ENCODE measurements around the gene ZMIZ1.

ZMIZ1 gene

DNA sequence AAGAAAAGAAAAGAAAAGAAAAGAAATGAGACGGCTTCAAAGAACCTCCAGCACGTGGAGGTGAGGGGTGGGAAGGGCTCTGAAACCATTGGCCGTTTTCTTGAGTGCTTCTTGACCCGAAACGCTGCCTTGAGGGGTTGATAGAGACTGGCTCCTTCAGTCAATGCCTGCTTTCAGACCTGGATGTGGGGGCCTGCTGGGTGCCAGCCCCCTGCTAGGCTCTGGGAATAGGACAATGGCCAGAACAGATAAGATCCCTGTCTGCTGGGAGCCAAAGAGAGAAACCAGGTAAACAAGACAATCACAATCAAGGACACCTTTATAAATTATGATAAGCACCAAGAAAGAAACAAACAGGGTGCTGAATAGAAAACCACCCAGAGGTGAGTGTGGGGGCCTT, 27.7 kb downstream of the ZMIZ1 start:
- TF ChIP-seq, protein P1, sequence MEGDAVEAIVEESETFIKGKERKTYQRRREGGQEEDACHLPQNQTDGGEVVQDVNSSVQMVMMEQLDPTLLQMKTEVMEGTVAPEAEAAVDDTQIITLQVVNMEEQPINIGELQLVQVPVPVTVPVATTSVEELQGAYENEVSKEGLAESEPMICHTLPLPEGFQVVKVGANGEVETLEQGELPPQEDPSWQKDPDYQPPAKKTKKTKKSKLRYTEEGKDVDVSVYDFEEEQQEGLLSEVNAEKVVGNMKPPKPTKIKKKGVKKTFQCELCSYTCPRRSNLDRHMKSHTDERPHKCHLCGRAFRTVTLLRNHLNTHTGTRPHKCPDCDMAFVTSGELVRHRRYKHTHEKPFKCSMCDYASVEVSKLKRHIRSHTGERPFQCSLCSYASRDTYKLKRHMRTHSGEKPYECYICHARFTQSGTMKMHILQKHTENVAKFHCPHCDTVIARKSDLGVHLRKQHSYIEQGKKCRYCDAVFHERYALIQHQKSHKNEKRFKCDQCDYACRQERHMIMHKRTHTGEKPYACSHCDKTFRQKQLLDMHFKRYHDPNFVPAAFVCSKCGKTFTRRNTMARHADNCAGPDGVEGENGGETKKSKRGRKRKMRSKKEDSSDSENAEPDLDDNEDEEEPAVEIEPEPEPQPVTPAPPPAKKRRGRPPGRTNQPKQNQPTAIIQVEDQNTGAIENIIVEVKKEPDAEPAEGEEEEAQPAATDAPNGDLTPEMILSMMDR (IDR thresholded peaks at IDR 0.05), result no peak

DNA sequence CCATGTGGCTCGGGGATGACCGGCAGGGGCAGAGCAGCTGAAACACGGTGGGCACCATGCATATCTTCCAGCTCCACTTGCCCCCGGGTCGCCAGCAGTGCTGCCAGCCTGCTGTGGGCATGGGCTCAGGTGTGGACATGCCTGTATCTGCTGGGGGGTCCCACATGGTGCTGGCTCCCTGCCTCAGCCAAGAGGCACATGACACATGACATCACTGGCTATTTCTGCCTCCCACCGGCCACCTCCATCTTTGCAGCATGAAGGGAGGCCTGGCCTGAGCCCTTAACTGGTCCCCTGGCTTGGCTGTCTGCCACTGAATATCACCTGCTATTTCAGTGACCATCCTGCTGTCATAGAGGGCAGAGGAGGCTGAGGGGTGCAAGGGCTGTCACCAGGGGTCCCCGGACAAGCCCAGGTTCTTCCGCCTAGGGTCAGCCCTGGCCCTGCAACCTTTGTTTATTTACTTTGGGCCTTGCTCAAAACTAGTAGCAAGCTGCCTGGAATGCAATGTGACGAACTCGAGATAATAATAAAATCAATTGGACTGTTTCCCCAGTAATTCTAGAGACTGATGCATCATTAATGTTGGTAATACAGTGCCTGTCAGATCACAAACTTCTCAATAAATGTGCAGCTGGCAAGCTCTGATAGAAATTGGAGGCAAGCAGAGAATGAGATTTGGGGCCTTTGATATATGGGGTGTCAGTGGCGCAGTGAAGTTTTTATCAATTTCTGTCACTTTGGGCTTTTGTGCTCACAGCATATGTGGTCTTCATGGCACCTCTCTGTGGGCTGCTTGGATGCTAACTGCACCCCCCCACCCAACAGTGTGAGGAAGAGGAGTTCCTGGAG, 28.5 kb downstream of the ZMIZ1 start:
- TF ChIP-seq, protein P1 (IDR thresholded peaks at IDR 0.05), result no peak

DNA sequence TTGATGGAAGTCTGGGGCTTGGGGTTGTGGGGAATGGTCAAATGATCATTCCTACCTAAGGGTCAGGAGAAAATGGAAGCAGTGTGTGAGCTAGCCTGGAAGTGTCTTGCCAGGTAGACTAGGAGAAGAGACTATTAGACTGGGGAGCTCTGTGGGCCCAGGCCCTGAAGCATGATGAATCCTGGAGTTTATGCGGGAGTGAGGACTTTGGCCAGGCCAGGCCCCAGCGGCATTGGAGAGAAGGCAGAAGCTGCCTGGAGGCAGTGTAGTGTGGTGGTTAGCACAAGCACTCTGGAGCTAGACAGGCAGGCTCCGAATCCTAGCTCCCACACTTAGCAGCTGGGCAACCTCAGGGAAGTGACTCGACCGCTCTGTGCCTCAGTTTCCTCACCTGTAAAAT, 29.3 kb downstream of the ZMIZ1 start:
- TF ChIP-seq, protein P1 (IDR thresholded peaks at IDR 0.05), result no peak

DNA sequence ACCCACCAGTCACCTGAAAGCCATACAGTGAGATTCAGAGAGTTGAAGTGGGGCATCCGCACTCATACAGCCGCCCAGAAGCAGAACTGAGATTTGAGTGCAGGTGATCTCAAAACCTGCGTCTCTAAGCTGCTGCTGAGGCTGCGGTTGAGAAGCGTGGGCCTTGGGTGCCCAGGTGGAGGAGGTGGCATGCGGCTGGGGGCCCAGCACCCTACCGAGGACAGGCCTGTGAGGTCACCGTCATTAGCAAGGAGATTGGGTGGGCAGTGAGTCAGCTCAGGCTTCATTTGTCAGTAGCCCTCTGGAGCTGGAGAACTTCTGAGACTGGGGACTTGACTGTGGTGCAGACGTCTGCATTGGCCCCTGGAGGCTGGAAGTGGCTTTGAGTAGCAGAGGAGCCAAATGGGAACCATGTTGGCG, 29.8 kb downstream of the ZMIZ1 start:
- TF ChIP-seq, protein P1 (IDR thresholded peaks at IDR 0.05), result no peak

DNA sequence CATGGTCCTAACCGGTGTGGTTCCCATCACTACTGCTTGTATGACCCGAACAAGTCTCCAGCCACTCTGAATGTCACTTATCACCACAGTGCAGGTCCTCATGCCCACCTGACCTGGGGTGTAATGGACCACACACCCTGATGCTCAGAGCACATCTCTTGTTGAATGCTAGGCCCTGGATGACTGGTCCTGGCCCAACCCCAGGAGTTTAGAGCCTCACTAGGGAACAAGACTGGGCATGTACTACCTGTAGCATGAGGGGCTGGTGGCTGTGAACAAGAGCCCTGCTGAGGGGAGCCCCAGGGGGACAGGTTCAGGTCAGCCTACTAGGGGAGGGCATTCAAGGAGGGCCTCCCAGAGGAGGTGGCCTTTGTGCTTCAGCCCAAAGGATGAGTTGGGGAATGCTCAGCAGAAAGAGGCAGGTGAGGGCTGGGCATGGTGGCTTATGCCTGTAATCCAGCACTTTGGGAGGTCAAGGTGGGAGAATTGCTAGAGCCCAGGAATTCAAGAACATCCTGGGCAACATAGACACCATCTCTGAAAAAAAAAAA, 31.2 kb downstream of the ZMIZ1 start:
- TF ChIP-seq, protein P1 (IDR thresholded peaks at IDR 0.05), result no peak

DNA sequence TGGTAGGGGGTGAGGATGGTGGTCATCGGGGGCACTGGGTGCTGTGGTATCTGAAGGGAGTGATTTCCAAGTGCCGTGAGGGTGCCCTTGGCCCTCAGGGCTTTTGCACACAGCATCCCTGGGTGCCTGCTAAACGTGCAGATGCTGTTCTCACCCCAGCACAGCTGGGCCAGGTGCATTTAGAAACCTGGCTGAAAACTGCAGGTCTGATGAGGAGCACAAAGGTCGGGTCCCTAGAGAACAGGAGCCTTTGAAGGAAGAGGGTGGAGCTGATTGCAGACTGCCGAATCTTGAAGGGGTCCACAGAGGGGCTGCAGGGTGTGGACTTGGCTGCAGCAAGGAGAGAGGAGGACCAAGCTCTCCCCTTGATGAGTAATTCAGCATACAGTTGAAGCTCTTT, 32.0 kb downstream of the ZMIZ1 start:
- TF ChIP-seq, protein P1 (IDR thresholded peaks at IDR 0.05), result no peak

DNA sequence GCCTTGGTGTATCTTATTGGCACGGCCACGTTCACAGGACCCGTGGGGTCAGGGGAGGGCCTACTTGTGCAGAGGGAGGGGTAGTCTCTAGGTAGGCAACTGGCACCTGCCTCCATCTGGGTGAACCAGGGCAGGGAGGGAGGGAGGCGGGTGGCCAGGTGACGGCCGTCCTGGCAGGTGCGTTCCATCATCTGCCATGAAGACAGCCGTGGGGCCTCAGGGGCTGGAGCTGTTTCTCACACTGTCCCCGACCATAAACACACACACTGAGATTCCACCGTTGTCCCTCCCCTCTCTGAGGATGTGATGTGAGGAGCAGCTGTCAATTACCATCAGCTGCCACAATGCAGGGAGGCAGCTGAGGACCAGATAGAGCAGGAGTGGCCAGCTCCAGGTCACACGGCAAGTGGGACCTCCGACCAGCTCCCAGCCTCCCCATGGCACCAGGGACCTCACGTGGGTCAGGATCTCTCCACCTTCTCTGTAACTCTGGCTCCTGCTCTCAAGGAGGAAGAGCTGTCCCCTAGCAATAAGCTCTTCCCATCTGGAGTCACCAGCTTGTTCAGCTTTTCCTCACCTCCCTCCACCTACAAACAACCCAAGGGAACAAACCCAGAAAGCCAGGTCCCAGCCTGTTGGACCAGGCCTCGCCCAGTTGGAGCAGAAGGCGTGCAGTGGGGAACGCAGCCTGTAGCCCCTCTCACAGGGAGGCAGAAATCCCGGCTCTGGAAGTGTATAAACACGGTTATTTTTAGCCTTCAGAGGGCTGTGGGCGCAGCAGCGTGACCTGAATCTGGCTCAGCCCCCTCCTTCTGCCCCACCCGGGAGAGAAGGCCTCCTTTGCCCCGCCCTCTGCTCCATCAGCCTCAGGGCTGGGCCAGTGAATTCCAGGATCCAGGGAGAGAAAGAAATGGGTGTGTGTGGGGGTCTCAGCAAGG, 33.1 kb downstream of the ZMIZ1 start:
- TF ChIP-seq, protein P1 (IDR thresholded peaks at IDR 0.05), result no peak

All from LNCAP (cell line).